Hematopoietic multipotent progenitor cell treated with erythropoietin and hydrocortisone succinate and interleukin-3 and kit ligand, for 6 days (in vitro differentiated cells): Measurements from ENCODE around the gene MAD1L1.

Source experiments
- DNase-seq: peaks from one replicate; pipeline ENCODE4 v3.0.0-alpha.2; 2015

MAD1L1 gene

DNA sequence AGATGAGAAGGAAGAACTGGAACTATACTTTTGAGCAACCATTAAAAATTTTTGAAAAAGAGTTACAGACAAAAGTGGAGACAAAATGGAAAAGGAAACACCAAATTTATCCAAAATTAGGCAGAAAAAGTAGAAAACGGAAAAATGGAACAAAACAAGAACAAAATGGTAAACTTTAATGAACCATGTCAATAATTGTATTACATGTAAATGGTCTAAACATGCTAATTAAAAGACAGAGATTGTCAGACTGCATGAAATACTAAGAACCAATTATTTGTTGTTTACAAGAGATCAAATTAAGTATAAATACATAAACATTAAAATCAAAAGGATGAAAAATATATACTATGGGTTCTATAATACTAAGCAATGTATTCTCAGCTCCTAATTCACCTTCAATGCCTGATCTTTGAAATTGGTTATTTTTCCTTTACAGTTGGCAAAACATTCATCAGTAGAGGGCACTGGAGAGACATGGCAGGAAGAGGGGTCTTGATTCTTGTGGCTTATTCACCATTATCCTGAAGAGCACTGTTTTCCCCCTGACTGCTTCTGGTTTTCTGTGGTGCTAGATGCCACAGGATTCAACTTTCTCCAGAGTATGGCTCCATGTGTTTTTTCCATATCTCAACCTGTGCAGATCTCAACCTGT lies 437.7 kb downstream of the MAD1L1 start:
- peak; percentile 61 for DNase-seq

DNA sequence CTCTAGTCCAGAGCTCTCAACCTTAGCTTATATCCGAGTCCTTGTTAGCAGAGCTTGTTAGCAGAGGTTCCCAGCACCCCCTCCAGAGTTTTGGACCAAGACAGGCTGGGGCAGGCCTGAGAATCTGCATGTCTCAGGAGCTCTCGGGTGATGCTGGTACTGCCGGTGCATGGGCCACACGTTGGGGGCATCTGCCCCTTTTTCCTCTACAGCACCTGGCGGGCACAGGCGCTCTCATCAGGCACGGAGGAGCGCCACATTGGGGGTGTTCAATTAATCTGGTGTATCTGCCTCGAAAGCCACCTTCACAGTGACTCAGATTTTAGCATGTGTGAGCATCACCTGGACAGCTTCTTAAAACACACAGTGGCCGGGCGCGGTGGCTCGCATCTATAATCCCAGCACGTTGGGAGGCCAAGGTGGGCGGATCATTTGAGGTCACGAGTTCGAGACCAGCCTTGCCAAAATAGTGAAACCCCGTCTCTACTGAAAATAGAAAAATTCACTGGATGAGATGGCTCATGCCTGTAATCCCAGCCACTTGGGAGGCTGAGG lies 445.0 kb downstream of the MAD1L1 start:
- DNase-seq = no peak

DNA sequence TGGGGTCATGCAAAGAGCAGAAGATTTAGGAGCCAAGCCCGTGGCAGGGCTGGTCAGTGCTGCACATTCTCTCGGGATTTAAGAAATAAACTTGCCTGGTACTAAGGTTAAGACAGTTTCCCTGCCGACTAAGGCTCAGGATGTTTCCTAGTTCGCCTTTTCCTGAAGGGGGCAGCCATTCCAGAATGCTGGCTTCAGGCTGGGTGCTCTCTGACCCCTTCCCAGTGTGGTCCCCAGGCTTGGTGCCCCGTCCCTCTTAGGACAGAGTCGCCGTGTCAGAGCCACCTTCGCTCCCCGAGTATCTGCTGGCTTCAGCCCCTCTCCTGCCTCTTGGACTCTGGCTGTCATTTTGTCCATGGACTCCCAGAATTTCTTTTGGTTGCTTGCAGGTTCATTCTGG lies 445.5 kb downstream of the MAD1L1 start:
- DNase-seq = no peak

DNA sequence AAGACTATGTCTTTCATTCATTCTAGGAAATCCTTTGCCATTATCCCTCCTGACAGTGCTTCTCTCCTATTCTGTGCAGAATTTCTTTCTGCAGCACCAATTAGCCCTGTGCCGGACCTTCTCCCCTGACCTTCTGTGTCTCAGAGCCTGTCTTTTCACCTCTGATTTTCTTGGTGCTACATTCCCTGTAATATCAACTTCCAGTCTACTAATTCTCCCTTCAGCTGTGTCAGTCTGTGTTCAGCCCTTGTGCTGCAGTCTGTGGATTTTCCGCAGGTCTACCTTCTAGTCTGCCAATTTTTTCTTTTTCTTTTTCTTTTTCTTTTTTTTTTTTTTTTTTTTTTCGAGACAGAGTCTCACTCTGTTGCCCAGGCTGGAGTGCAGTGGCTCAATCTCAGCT lies 446.9 kb downstream of the MAD1L1 start:
- DNase-seq = no peak

DNA sequence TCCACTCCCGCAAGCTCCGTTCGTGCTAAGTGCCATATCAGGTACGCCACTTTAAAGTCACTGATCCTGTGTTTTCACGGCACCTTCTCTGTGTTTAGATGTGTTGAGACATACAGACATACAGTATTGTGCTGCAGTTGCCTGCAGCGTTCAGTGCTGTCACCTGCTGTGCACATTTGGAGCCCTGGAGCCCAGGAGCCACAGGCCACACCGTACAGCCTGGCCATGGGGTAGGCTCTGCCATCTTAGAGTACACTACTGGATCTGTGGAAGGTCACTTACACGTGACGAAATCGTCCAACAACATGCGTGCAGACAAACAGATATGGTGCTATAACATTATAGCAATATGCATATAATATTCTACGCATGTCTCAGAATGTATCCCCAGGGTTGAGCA lies 451.4 kb downstream of the MAD1L1 start:
- no peak for DNase-seq

DNA sequence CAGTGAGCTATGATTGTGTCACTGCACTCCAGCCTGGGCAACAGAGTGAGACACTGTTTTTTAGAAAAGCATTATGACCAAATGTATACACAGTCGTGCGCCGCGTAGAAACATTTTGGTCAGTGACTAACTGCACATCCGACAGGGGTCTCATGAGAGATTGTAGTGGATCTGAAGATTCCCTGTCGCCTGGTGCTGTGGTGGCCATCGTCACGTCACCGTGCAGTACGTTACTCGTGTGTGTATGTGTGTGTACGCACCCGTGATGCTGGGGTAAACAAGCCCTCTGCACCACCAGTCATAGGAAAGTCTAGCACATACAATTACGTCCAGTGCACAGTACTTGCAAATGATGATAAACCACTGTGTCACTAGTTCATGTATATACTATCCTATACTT lies 453.3 kb downstream of the MAD1L1 start:
- DNase-seq = no peak

DNA sequence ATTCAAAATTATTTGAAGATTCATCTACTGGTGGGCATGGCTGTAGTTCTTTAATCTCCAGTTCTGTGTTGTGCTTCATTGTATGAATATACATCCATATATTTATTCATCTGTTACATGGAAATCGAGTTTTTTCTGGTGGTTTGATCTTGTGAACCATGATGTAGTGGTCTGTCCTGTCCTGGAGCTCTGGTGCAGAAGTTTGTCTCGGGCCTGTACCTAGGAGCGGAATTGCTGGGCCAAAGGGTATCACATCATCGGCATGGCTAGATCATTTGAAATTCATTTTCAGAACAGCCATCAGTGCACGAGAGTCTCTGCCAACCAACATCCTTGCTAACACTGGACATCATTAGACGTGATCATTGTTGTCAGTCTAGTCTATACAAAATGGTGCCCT lies 455.6 kb downstream of the MAD1L1 start:
- no peak for DNase-seq

DNA sequence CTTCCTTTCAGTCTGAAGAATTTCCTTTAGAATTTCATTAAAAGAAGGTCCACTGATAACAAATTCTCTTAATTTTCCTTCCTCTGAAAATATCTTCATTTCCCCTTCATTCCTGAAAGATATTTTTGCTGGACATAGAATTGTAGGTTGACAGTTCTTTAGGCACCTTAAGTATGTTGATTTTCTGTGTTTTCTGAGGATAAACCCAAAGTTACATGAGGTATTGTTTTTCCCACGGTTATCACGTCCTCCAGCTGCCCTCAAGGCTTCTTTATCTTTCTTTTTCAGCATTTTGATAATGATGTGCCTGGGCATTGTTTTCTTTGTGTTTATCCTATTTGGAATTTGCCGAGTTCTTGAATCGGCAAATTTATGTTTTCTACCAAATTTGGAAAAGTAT lies 457.4 kb downstream of the MAD1L1 start:
- no peak for DNase-seq

DNA sequence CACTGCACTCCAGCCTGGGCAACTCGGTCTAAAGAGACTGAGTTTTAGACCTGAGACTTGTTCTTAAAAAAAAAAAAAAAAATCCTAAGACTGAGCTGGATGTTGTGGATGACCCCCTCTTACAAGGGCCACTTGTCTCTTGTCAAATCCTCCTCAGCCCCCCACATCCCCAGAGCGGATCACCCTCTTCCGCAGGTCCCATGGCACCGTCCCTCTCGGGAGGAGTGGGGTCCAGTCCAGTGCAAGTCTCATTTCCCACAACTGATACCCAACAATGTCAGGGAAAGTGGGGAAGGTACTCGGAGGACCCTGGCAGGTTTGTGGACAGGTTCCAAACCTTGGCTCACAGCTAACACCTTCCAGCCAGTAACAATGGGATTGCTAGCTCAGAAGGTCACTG lies 462.4 kb downstream of the MAD1L1 start:
- no peak for DNase-seq

DNA sequence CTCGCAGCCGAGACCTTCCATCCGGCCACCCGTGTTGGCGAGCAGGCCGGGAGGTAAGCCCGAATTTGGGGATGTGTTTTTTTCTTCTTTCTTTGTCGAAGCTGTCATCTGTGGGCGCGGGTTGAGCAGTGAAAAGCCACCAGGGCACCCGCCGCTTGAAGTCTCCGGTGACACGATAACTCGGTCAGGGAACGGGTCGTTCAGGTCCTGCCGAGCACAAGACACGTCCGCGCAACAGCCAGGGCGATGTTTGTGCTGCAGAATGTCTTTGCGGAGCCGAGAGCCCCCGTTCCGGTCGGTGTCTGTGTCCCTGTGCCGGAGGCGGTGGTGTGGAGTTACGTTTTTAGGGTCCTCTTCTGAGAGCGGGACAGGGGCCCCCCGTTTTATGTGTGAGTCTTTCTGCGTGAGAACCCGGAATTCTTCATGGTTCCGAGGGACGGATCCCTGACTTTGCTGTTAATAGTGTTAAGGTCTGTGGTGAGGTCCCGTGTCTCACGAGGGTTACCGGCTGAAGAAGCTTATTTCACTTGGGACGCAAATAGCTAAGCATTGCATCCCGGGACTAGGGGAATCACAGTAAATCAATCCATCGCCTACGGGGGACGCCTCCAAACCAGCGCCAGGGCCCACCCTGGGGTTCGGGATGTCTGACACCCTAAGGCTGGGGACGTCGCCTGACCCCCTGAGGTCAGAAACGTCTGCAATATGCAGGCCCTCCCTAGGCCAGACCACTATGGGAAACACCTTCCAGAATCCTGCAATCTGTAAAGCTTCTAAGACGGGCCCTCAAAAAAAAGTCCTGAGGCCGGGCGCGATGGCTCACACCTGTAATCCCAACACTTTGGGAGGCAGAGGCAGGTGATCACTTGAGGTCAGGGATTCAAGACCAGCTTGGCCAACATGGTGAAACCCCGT lies 463.2 kb downstream of the MAD1L1 start:
- DNase-seq = no peak

DNA sequence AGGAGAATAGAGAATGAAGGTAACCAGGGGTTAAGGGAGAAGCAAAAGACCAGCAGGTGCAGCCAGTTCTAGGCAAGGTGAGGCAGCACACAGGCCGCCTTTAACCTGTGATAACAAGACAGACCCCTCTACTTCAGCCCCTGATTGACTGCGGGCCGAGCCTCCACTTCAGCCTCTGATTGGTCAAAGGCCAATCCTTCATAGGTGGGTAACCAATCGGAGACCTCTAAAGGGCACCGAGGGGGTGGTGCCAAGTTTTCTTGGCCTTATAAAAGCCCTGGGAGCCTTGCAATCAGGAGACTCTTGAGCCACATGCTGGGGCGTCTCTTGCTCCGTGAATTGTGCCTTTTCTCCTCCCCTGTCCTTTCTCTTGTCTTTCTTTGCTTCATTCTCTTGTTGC lies 463.9 kb downstream of the MAD1L1 start:
- peak; percentile 22 for DNase-seq

DNA sequence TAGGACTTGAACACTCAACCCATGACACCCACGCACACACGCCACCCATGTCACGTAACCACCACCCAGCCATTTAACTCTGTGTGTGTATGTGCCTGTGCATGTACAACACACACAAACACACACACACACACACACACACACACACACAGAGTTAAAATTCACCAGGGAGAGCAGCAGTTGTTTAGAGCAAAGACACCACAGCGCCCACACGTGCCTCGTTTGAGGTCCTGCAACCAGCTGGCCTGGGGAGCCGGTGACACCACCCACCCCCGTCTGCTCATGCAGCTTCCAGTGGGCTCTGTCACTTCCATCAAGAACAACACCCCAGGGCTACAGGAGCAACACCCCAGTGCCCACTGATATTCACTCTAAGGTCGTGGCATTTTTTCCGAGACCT lies 465.2 kb downstream of the MAD1L1 start:
- DNase-seq = peak; percentile 24
